Neural cell (in vitro differentiated cells): Measurements from ENCODE around the gene C1orf232.

Experiments used
- CTCF ChIP-seq: fragments of 450-650 bp; IDR thresholded peaks from 2 replicates; pipeline ENCODE4 v1.5.1; 2014; ENCODE audit warnings: antibody characterized with exemption, mild to moderate bottlenecking, moderate library complexity; ENCODE audit not compliant: poor library complexity, severe bottlenecking
- EP300 ChIP-seq: fragments of 450-650 bp; conservative IDR thresholded peaks from 2 replicates; pipeline ENCODE4 v1.6.1; 2014; ENCODE audit warnings: antibody characterized with exemption, mild to moderate bottlenecking, moderate library complexity; ENCODE audit not compliant: poor library complexity, severe bottlenecking
- POLR2AphosphoS5 ChIP-seq: IDR thresholded peaks from 2 replicates; pipeline ENCODE4 v1.6.1; 2012
- RAD21 ChIP-seq: fragments of 450-650 bp; conservative IDR thresholded peaks from 2 replicates; pipeline ENCODE4 v1.6.1; 2014; ENCODE audit warnings: antibody characterized with exemption, mild to moderate bottlenecking, moderate library complexity
- REST ChIP-seq: IDR thresholded peaks from 2 replicates; pipeline ENCODE4 v1.6.1; 2012; ENCODE audit warnings: borderline replicate concordance
- SMC3 ChIP-seq: fragments of 450-650 bp; conservative IDR thresholded peaks from 2 replicates; pipeline ENCODE4 v1.6.1; 2014; ENCODE audit warnings: antibody characterized with exemption, mild to moderate bottlenecking, moderate library complexity; ENCODE audit not compliant: poor library complexity

DNA sequence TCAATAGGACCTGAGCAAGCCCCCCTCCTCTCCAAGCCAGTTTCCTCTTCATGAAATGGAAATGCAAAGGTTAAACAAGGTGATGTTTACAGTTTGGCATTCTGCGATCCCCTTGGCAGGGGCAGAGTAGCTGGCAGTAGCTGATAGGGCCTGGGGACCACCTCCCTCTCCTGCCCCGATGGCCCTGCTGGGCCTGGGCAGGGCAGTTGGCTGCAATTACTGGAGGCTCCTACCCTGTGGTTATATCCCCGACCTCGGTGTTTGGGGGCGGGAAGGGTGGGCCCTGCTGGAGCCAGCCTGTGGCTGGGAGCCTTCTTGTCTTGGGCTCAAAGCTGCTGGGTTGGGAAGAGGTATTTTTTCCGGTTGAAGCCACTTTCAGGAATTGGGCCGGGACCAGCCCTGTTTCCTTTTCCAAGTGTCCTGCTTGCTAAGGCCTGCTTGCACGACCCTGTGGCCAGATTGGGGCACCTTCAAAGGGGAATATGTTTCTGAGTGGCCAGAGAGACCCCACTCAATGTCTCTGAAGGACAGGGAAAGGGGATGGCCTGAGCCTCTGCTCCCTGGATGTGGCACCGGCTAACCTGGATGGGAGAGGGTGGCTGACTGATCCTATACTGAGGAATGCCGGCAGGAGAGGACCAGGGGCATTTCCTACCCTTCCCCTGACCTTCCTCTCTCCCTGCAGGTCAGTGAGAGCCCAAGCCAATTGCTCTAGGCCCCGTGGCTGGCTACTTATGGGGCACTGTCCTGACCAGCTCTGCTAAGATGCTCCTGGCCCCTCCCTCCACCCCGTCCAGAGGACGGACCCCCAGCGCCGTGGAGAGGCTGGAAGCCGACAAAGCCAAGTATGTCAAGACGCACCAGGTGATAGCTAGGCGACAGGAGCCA, 8.0 kb downstream of the C1orf232 start:
- no peak for TF ChIP-seq CTCF
- TF ChIP-seq POLR2AphosphoS5, result no peak
- TF ChIP-seq SMC3, result no peak
- no peak for TF ChIP-seq EP300
- TF ChIP-seq RAD21, result no peak
- TF ChIP-seq REST, result no peak
